Keratinocyte (primary cell): Measurements from ENCODE around the gene GTF3C5. TPM values are rescaled to one million over a fixed set of nuclear protein-coding genes. Genes with fewer than 3 reads are reported as not detected.

ENCODE experiments used
- DNase-seq: peaks from one replicate; pipeline ENCODE4 v3.0.0-alpha.2; 2011; ENCODE audit warnings: low read depth, missing footprints, low spot score
- FAIRE-seq: peaks from 2 replicates; lab custom pipeline; 2011; peaks lifted over from hg19 to GRCh38; lab: Jason Lieb, UNC
- H2AFZ ChIP-seq: 2 replicates; pipeline ENCODE4 v1.6.0; 2012; ENCODE audit warnings: low read length, control low read depth, inconsistent platforms; ENCODE audit not compliant: control insufficient read depth
- H3K27ac ChIP-seq: 2 replicates; pipeline ENCODE4 v1.5.1; 2011; ENCODE audit warnings: low read length; ENCODE audit not compliant: control insufficient read depth, insufficient read depth
- H3K27me3 ChIP-seq: 3 replicates; pipeline ENCODE4 v1.6.0; 2011; ENCODE audit warnings: low read length; ENCODE audit not compliant: control insufficient read depth, insufficient read depth; ENCODE audit errors: extremely low read depth
- H3K36me3 ChIP-seq, 2 experiments: 2 replicates in 1 of 2; 3 replicates in 1 of 2; pipeline ENCODE4 v1.5.1; 2011; ENCODE audit warnings: low read length in 2 of 2, mild to moderate bottlenecking in 1 of 2; ENCODE audit not compliant: control insufficient read depth in 2 of 2, insufficient read depth in 2 of 2; ENCODE audit errors: extremely low read depth in 1 of 2
- H3K4me1 ChIP-seq: 3 replicates; pipeline ENCODE4 v1.5.1; 2011; ENCODE audit warnings: low read length; ENCODE audit not compliant: control insufficient read depth, insufficient read depth; ENCODE audit errors: extremely low read depth
- H3K4me2 ChIP-seq: 3 replicates; pipeline ENCODE4 v1.6.0; 2011; ENCODE audit warnings: low read depth, low read length; ENCODE audit not compliant: control insufficient read depth, insufficient read depth; ENCODE audit errors: extremely low read depth
- H3K4me3 ChIP-seq, 3 experiments: fragments of 200-600 bp in 1 of 3; sonication (generic) in 1 of 3; 2 replicates in 2 of 3; 3 replicates in 1 of 3; pipeline ENCODE4 v1.5.1; 2011 to 2016; ENCODE audit warnings: low read length in 3 of 3, mild to moderate bottlenecking in 3 of 3, control low read depth in 2 of 3, inconsistent platforms in 1 of 3, low read depth in 1 of 3, mixed read lengths in 1 of 3, mixed run types in 1 of 3, moderate library complexity in 1 of 3; ENCODE audit not compliant: control insufficient read depth in 2 of 3, insufficient read depth in 2 of 3; ENCODE audit errors: extremely low read depth in 1 of 3
- H3K79me2 ChIP-seq: 2 replicates; pipeline ENCODE4 v1.6.0; 2012; ENCODE audit warnings: low read length; ENCODE audit not compliant: control insufficient read depth, insufficient read depth
- H3K9ac ChIP-seq: 3 replicates; pipeline ENCODE4 v1.6.0; 2011; ENCODE audit warnings: low read length; ENCODE audit not compliant: control insufficient read depth, insufficient read depth; ENCODE audit errors: extremely low read depth
- H3K9me1 ChIP-seq: 3 replicates; pipeline ENCODE4 v1.6.0; 2011; ENCODE audit warnings: low read length; ENCODE audit not compliant: control insufficient read depth, insufficient read depth; ENCODE audit errors: extremely low read depth
- H3K9me3 ChIP-seq: 2 replicates; pipeline ENCODE4 v1.5.1; 2012; ENCODE audit warnings: low read depth, low read length; ENCODE audit not compliant: control insufficient read depth
- H4K20me1 ChIP-seq: 3 replicates; pipeline ENCODE4 v1.6.0; 2011; ENCODE audit warnings: low read length; ENCODE audit not compliant: control insufficient read depth, insufficient read depth; ENCODE audit errors: extremely low read depth
- EZH2 ChIP-seq: IDR thresholded peaks from one replicate; pipeline ENCODE4 v1.6.1; 2012; ENCODE audit warnings: inconsistent platforms, mild to moderate bottlenecking, low read length, moderate library complexity
- dilution Hi-C: fragments of 300-500 bp; cut with MboI; formaldehyde crosslinking; loops from one replicate; pipeline ENCODE4 v1.7.0; 2020; ENCODE audit warnings: low sequenced_read_pairs; ENCODE audit not compliant: extremely low pct_ligation_motif_present
- polyA plus RNA-seq, 5 experiments: library from polyadenylated mRNA; depleted of rRNA in 3 of 5; stranded (reverse) in 3 of 5; stranded (forward) in 1 of 5; unstranded in 1 of 5; fragments of >200 nt; gene quantifications; 1 replicate in 1 of 5; 2 replicates in 3 of 5; 3 replicates in 1 of 5; pipeline versions ENCODE4 v1.2.1 to v1.2.3, GENCODE V29; 2011 to 2012; ENCODE audit warnings: missing spikeins in 2 of 5, low read depth in 1 of 5, low replicate concordance in 1 of 5
- TF ChIP-seq, protein P1 (sequence below), 3 experiments: IDR thresholded peaks in 1 of 3; conservative IDR thresholded peaks in 1 of 3; optimal IDR thresholded peaks in 1 of 3; 2 replicates in 2 of 3; 3 replicates in 1 of 3; pipeline versions ENCODE3 to v1.5.1; 2011; ENCODE audit warnings: low read length in 3 of 3, mild to moderate bottlenecking in 3 of 3, moderate library complexity in 2 of 3, control low read depth in 1 of 3, inconsistent platforms in 1 of 3; ENCODE audit not compliant: insufficient read depth in 2 of 3; ENCODE audit errors: extremely low read depth in 1 of 3

Gene GTF3C5
- polyA plus RNA-seq, 1 donor (not counting 4 experiments of a cell fraction or from before 2014, with no cell fraction given) = 37.2 TPM

DNA sequence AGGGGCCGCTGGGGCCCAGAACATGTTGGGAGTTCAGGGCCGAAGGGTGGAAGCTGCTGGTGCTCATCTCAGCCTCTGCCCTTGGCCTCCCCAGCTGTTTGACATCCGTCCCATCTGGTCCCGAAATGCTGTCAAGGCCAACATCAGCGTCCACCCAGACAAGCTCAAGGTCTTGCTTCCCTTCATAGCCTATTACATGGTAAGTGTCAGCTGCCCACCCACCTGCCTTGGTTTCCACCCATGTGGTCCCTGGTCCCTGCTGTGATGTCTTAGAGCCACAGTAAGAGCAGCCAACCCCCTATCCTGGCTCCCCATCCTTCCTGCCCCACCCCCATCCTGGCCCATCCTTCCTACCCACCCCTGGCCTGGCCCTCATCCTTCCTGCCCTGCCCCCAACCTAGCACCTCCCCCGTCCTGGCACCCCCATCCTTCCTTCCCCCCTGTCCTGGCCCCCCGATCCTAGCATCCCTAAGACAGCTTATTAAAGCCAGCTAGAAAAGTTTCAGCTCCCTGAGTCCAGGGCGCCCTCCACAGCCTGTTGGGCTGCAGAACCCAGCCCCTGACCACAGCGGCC lies 21.3 kb downstream of the GTF3C5 start:
- H3K27ac ChIP-seq = no peak overlapping the region
- H3K9ac ChIP-seq = no peak overlapping the region
- H3K4me2 ChIP-seq = no peak overlapping the region
- no peak for TF ChIP-seq EZH2
- TF ChIP-seq, protein P1, sequence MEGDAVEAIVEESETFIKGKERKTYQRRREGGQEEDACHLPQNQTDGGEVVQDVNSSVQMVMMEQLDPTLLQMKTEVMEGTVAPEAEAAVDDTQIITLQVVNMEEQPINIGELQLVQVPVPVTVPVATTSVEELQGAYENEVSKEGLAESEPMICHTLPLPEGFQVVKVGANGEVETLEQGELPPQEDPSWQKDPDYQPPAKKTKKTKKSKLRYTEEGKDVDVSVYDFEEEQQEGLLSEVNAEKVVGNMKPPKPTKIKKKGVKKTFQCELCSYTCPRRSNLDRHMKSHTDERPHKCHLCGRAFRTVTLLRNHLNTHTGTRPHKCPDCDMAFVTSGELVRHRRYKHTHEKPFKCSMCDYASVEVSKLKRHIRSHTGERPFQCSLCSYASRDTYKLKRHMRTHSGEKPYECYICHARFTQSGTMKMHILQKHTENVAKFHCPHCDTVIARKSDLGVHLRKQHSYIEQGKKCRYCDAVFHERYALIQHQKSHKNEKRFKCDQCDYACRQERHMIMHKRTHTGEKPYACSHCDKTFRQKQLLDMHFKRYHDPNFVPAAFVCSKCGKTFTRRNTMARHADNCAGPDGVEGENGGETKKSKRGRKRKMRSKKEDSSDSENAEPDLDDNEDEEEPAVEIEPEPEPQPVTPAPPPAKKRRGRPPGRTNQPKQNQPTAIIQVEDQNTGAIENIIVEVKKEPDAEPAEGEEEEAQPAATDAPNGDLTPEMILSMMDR (optimal IDR thresholded peaks at IDR 0.05 in 1 of 3, IDR thresholded peaks at IDR 0.05 in 1 of 3, conservative IDR thresholded peaks at IDR 0.05 in 1 of 3; ENCODE audit: extremely low read depth in 1 of 3, insufficient read depth in 2 of 3, low read length in 3 of 3) = no peak
- H3K9me1 ChIP-seq = no peaks in the 10 kb centered on the region
- no peaks in the 10 kb centered on the region for H3K27me3 ChIP-seq
- H3K4me3 ChIP-seq = no peak overlapping the region
- peaks cover 9% of the 10 kb centered on the region for H3K4me1 ChIP-seq
- no peaks in the 10 kb centered on the region for H3K79me2 ChIP-seq
- H4K20me1 ChIP-seq = peaks cover 3% of the 10 kb centered on the region
- H2AFZ ChIP-seq = no peak overlapping the region
- dilution Hi-C loops = no loop called here
- no peak for FAIRE-seq
- peaks cover 16 to 31% of the 10 kb centered on the region in 2 experiments for H3K36me3 ChIP-seq
- H3K9me3 ChIP-seq = no peaks in the 10 kb centered on the region
- no peak for DNase-seq

DNA sequence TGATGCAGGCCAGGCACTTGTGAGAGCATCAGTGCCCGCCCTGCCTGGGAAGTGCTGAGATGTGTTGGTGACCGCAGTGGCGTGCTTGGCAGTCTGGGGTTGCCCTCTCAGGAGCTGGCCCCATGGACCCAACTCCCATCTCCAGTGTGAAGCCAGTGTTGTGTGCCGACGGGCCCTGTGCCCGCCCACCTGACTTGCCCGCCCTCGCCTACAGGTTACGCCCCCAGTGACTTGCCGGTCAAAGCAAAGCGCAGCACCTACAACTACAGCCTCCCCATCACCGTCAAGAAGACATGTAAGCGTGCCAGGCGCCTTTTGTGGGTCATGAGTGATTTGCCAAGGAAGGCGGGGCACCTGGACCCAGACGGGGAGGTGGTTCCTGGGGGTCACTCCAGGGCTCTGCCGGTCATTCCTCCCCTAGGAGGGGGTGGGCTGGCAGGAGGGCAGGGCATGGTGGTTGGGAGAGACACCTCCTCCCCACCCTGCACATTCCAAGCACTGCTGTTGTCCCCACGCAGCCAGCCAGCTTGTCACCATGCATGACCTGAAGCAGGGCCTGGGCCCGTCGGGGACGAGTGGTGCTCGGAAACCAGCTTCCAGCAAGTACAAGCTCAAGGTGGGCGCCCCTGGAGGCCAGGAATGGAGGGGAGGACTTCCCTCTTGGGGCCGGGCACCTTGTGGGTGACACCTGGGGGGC lies 23.5 kb downstream of the GTF3C5 start:
- Histone ChIP-seq H3K27ac (no peak overlapping the region), H3K27me3 (no peaks in the 10 kb centered on the region), H3K79me2 (no peaks in the 10 kb centered on the region), H4K20me1 (no peaks in the 10 kb centered on the region), H3K4me1 (peaks cover 15% of the 10 kb centered on the region), H3K9ac (no peak overlapping the region), H2AFZ (no peak overlapping the region), H3K36me3 (peaks cover 11 to 32% of the 10 kb centered on the region in 2 experiments), H3K9me1 (no peaks in the 10 kb centered on the region), H3K4me2 (no peak overlapping the region), H3K4me3 (no peak overlapping the region), H3K9me3 (no peaks in the 10 kb centered on the region)
- dilution Hi-C loops = no loop called here
- DNase-seq (no peak), FAIRE-seq (no peak)
- no peak for TF ChIP-seq EZH2
- TF ChIP-seq, protein P1 (optimal IDR thresholded peaks at IDR 0.05 in 1 of 3, IDR thresholded peaks at IDR 0.05 in 1 of 3, conservative IDR thresholded peaks at IDR 0.05 in 1 of 3; ENCODE audit: extremely low read depth in 1 of 3, insufficient read depth in 2 of 3, low read length in 3 of 3) = no peak
